Neural progenitor cell (in vitro differentiated cells): ENCODE measurements around the gene SCGB1D4. TPM values are rescaled to one million over a fixed set of nuclear protein-coding genes. Genes with fewer than 3 reads are reported as not detected.

ENCODE experiments used
- DNase-seq: peaks from one replicate; pipeline ENCODE4 v3.0.0-alpha.2; 2016; ENCODE audit warnings: low spot score
- H2AFZ ChIP-seq: fragments of 200-600 bp; sonication (generic); replicated peaks from 2 replicates; pipeline ENCODE4 v1.6.1; 2016; ENCODE audit warnings: antibody characterized with exemption
- H3F3A ChIP-seq: fragments of 200-600 bp; sonication (generic); 2 replicates; pipeline ENCODE4 v1.6.1; 2016; ENCODE audit warnings: antibody characterized with exemption, low read depth
- H3K27ac ChIP-seq: fragments of 200-600 bp; sonication (generic); 2 replicates; pipeline ENCODE4 v1.5.1; 2016; ENCODE audit warnings: mild to moderate bottlenecking
- H3K27me3 ChIP-seq: fragments of 200-600 bp; sonication (generic); 2 replicates; pipeline ENCODE4 v1.6.1; 2016; ENCODE audit warnings: mild to moderate bottlenecking, moderate library complexity
- H3K36me3 ChIP-seq: fragments of 200-600 bp; sonication (generic); 2 replicates; pipeline ENCODE4 v1.5.1; 2016
- H3K4me1 ChIP-seq: fragments of 200-600 bp; sonication (generic); 2 replicates; pipeline ENCODE4 v1.6.1; 2016; ENCODE audit warnings: mixed run types
- H3K4me2 ChIP-seq: fragments of 200-600 bp; sonication (generic); 2 replicates; pipeline ENCODE4 v1.6.1; 2016
- H3K4me3 ChIP-seq: fragments of 200-600 bp; sonication (generic); 2 replicates; pipeline ENCODE4 v1.5.1; 2016
- H3K79me2 ChIP-seq: fragments of 200-600 bp; sonication (generic); 2 replicates; pipeline ENCODE4 v1.6.1; 2016; ENCODE audit warnings: low read depth
- H3K9ac ChIP-seq: fragments of 200-600 bp; sonication (generic); 2 replicates; pipeline ENCODE4 v1.6.1; 2016
- H3K9me3 ChIP-seq: fragments of 200-600 bp; sonication (generic); 2 replicates; pipeline ENCODE4 v1.5.1; 2016; ENCODE audit warnings: low read depth
- H4K20me1 ChIP-seq: fragments of 200-600 bp; sonication (generic); 2 replicates; pipeline ENCODE4 v1.6.1; 2016; ENCODE audit warnings: low read depth
- H3K27ac Mint-ChIP-seq: 3 replicates; pipeline ENCODE4 v1.8.0; 2021; ENCODE audit warnings: mixed read lengths
- H3K27me3 Mint-ChIP-seq: 2 replicates; pipeline ENCODE4 v1.8.0; 2022; ENCODE audit warnings: low read depth, mild to moderate bottlenecking, inconsistent platforms, moderate library complexity, mixed read lengths; ENCODE audit not compliant: insufficient read depth
- H3K36me3 Mint-ChIP-seq: 3 replicates; pipeline ENCODE4 v1.8.0; 2021; ENCODE audit warnings: mixed read lengths
- H3K4me1 Mint-ChIP-seq: 3 replicates; pipeline ENCODE4 v1.8.0; 2021; ENCODE audit warnings: mixed read lengths
- H3K4me3 Mint-ChIP-seq: 3 replicates; pipeline ENCODE4 v1.8.0; 2021; ENCODE audit warnings: mild to moderate bottlenecking, moderate library complexity, mixed read lengths
- H3K9me3 Mint-ChIP-seq: 3 replicates; pipeline ENCODE4 v1.8.0; 2020; ENCODE audit warnings: mixed read lengths
- EZH2 ChIP-seq: fragments of 200-600 bp; sonication (generic); IDR thresholded peaks from 2 replicates; pipeline ENCODE4 v1.6.1; 2017; ENCODE audit warnings: antibody characterized with exemption, mild to moderate bottlenecking, moderate library complexity
- EZH2phosphoT487 ChIP-seq: fragments of 200-600 bp; sonication (generic); IDR thresholded peaks from 2 replicates; pipeline ENCODE4 v1.6.1; 2017; ENCODE audit warnings: antibody characterized with exemption
- total RNA-seq: library from RNA; depleted of rRNA; stranded (reverse); fragments of >200 nt; gene quantifications from 2 replicates; pipeline ENCODE4 v1.2.3, GENCODE V29; 2015; ENCODE audit warnings: low replicate concordance
- TF ChIP-seq, protein P1 (sequence below): fragments of 200-600 bp; sonication (generic); IDR thresholded peaks from 2 replicates; pipeline ENCODE4 v1.5.1; 2017; ENCODE audit warnings: antibody characterized with exemption, mild to moderate bottlenecking

Gene SCGB1D4
- total RNA-seq, 1 donor from 2014 or later = not detected

DNA sequence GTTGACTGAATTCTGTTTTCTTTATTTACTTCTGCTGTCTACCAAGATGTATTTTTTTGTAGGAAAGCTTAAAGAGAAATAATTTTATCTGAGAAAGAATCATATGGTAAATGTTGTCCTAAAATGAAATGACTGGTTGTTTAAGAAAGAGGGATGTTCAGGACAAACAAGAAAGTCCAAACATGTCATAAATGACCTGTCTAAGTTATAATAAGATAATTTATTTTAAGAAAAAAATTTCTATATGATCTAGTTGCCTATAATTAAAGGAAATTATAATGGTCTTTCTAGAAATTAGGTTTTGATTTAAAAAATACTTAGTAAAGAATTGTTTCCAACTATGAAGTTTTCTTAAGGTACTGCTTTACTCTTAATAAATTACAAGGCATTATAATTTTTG, 18.4 kb downstream of the SCGB1D4 start:
- Histone ChIP-seq H3K36me3 (no peaks in the 10 kb centered on the region), H3K27me3 (no peaks in the 10 kb centered on the region), H3K4me3 (no peak overlapping the region), H3K9ac (no peak overlapping the region), H3K9me3 (peaks cover 15% of the 10 kb centered on the region), H3K79me2 (no peaks in the 10 kb centered on the region), H3K4me1 (no peaks in the 10 kb centered on the region), H3K27ac (no peak overlapping the region), H3F3A (no peaks in the 10 kb centered on the region), H4K20me1 (no peaks in the 10 kb centered on the region), H2AFZ (no peak overlapping the region), H3K4me2 (no peak overlapping the region)
- no peak overlapping the region for H3K27ac Mint-ChIP-seq
- peaks cover 14% of the 10 kb centered on the region for H3K9me3 Mint-ChIP-seq
- no peaks in the 10 kb centered on the region for H3K4me1 Mint-ChIP-seq
- DNase-seq = no peak
- H3K4me3 Mint-ChIP-seq = no peak overlapping the region
- peaks cover 2% of the 10 kb centered on the region for H3K36me3 Mint-ChIP-seq
- TF ChIP-seq EZH2 (no peak), EZH2phosphoT487 (no peak)
- TF ChIP-seq, protein P1, sequence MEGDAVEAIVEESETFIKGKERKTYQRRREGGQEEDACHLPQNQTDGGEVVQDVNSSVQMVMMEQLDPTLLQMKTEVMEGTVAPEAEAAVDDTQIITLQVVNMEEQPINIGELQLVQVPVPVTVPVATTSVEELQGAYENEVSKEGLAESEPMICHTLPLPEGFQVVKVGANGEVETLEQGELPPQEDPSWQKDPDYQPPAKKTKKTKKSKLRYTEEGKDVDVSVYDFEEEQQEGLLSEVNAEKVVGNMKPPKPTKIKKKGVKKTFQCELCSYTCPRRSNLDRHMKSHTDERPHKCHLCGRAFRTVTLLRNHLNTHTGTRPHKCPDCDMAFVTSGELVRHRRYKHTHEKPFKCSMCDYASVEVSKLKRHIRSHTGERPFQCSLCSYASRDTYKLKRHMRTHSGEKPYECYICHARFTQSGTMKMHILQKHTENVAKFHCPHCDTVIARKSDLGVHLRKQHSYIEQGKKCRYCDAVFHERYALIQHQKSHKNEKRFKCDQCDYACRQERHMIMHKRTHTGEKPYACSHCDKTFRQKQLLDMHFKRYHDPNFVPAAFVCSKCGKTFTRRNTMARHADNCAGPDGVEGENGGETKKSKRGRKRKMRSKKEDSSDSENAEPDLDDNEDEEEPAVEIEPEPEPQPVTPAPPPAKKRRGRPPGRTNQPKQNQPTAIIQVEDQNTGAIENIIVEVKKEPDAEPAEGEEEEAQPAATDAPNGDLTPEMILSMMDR = no peak
- peaks cover 3% of the 10 kb centered on the region for H3K27me3 Mint-ChIP-seq

DNA sequence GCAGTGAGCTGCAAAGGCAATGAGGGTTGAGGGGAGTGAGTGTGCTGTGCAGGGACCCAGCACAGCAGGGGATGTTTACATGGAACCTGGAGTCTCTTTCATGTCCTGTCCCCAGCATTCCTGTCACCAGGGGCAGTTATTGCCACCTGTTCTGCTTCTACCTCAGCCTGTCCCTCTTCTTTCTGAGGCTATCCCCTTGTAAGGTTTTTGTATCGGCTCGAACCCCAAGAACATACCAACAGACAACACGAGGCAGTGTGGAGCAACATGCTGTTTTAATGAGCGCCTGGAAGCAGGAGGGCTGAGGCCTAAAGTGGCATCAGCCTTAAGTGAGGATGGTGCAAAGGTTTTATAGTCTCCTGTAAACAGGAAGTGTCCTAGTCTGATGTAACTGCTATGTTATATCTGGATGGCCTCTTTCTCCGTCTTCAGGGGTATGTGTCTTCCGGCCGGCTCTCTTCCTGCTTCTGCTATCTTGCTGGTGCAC, 25.0 kb downstream of the SCGB1D4 start:
- no peaks in the 10 kb centered on the region for H3K79me2 ChIP-seq
- H3K27me3 ChIP-seq = no peaks in the 10 kb centered on the region
- Mint-ChIP-seq H3K27ac (no peak overlapping the region), H3K4me1 (no peaks in the 10 kb centered on the region), H3K4me3 (no peak overlapping the region), H3K9me3 (peaks cover 5% of the 10 kb centered on the region), H3K36me3 (no peaks in the 10 kb centered on the region), H3K27me3 (peaks cover 3% of the 10 kb centered on the region)
- H4K20me1 ChIP-seq = no peaks in the 10 kb centered on the region
- no peak overlapping the region for H3K4me2 ChIP-seq
- H3K9ac ChIP-seq = no peak overlapping the region
- DNase-seq = no peak
- no peaks in the 10 kb centered on the region for H3K36me3 ChIP-seq
- H3K27ac ChIP-seq = no peak overlapping the region
- H3K4me3 ChIP-seq = no peak overlapping the region
- H3F3A ChIP-seq = no peaks in the 10 kb centered on the region
- H3K4me1 ChIP-seq = no peaks in the 10 kb centered on the region
- TF ChIP-seq, protein P1 = no peak
- TF ChIP-seq EZH2 = no peak
- no peak for TF ChIP-seq EZH2phosphoT487
- no peaks in the 10 kb centered on the region for H3K9me3 ChIP-seq
- no peak overlapping the region for H2AFZ ChIP-seq

DNA sequence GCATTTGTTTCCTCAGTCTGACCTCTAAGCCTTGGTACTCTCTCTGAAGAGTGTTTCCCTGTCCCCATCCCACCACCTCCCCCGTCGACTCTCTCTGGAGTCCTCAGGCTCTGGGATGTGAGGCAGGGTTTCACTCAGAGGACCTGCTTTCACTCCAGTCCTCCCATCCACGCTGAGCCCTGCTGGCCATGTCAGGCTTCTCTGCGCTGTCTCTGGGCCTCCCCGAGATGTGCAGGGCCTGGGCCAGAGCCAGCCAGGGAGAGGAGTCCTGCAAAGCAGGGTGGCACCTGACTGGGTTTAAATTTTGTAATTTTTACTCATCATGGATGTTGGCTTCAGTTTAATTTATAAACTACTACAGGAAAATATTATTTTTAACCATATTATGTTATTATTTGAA, 25.6 kb downstream of the SCGB1D4 start:
- no peaks in the 10 kb centered on the region for H3K4me1 Mint-ChIP-seq
- peaks cover 5% of the 10 kb centered on the region for H3K9me3 Mint-ChIP-seq

More for the DNA sequence above, 25.6 kb downstream of the SCGB1D4 start:
- TF ChIP-seq, protein P1 = no peak
- no peak for TF ChIP-seq EZH2phosphoT487
- no peak for TF ChIP-seq EZH2
- Mint-ChIP-seq H3K27ac (no peak overlapping the region), H3K27me3 (peaks cover 3% of the 10 kb centered on the region), H3K4me3 (no peak overlapping the region), H3K36me3 (no peaks in the 10 kb centered on the region)
- H3F3A ChIP-seq = no peaks in the 10 kb centered on the region
- H3K4me1 ChIP-seq = no peaks in the 10 kb centered on the region
- no peak overlapping the region for H3K4me3 ChIP-seq
- H3K9me3 ChIP-seq = no peaks in the 10 kb centered on the region
- no peak overlapping the region for H3K27ac ChIP-seq
- H3K79me2 ChIP-seq = no peaks in the 10 kb centered on the region
- no peak overlapping the region for H3K4me2 ChIP-seq
- DNase-seq = no peak
- H3K36me3 ChIP-seq = no peaks in the 10 kb centered on the region
- H3K27me3 ChIP-seq = no peaks in the 10 kb centered on the region
- no peak overlapping the region for H2AFZ ChIP-seq
- no peaks in the 10 kb centered on the region for H4K20me1 ChIP-seq
- H3K9ac ChIP-seq = no peak overlapping the region
